ENCODE measurements around the gene HIVEP3.

The HIVEP3 gene

DNA sequence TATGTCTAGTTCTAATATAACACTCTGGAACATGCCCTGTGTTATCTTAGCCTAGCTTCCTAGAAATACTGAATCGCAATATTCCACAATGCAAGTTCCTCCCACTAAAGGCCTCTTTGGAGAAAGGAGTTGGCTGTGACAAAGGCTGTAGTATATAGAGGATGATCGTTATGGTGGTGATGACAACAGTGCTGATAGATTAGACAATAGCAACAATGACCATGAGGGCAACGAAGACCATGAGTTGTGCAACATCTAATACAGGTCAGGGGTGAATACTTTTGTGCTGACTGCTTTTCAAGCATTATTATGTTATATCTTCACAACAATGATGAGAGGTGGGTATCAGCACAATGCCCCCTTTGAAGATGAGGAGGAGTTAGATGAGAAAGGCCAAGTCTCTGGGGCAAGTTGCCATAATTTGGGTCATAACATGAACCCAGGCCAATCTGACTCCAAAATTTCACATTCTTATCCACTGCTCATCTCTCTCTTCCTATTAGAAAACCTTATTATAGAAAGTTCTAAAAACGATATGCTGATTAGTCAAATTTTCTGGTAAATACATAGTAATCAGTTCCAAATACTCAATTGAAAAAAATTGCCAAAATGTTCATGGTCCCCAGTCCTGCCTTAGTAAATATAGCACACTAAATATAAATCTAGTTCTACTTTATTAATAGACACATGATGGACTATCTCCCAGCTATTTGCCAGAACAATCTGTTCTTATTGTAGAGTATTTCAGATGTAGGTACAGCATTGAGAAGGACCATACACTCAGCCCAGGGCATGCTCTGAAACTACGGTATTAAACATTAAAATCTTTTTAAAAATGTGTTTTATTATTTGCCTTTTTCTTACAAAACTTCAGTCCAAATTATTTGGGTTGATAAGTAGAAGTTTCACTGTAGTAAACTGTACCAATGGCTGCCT lies 37.5 kb downstream of the HIVEP3 start:
- no peak overlapping the region for H3K27ac ChIP-seq (ENCODE audit: extremely low read depth, low read depth, low read length)
- no peaks in the 10 kb centered on the region for H3K4me1 ChIP-seq (ENCODE audit: control insufficient read depth, insufficient read depth, low read length)
- ChIA-PET CTCF (no interaction called here), POLR2A (no interaction called here)
- no peaks in the 10 kb centered on the region for H3K36me3 ChIP-seq (ENCODE audit: control insufficient read depth in 2 of 2, insufficient read depth in 1 of 2, low read length in 2 of 2)
- H3K4me3 ChIP-seq (ENCODE audit: low read depth, low read length) = no peak overlapping the region
- no peak for TF ChIP-seq ZNF549 (tag by site-specific recombination; IDR thresholded peaks at IDR 0.05)
- no peak for TF ChIP-seq ZNF558 (tag by site-specific recombination; IDR thresholded peaks at IDR 0.05)
- no peak for TF ChIP-seq ZNF629 (tag by site-specific recombination; IDR thresholded peaks at IDR 0.05)
- no peak for TF ChIP-seq ZNF214 (tag by site-specific recombination; IDR thresholded peaks at IDR 0.05; ENCODE audit: borderline replicate concordance)
- no peak for TF ChIP-seq ZNF133 (tag by site-specific recombination; IDR thresholded peaks at IDR 0.05)
- no peak for TF ChIP-seq ZNF677 (tag by site-specific recombination; IDR thresholded peaks at IDR 0.05)
- TF ChIP-seq ZNF623 (tag by site-specific recombination; IDR thresholded peaks at IDR 0.05) = no peak
- TF ChIP-seq, protein P1, sequence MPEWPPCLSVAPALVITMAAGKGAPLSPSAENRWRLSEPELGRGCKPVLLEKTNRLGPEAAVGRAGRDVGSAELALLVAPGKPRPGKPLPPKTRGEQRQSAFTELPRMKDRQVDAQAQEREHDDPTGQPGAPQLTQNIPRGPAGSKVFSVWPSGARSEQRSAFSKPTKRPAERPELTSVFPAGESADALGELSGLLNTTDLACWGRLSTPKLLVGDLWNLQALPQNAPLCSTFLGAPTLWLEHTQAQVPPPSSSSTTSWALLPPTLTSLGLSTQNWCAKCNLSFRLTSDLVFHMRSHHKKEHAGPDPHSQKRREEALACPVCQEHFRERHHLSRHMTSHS (tag by site-specific recombination; IDR thresholded peaks at IDR 0.05) = no peak
- no peak for TF ChIP-seq ZBTB48 (tag by site-specific recombination; IDR thresholded peaks at IDR 0.05)
- TF ChIP-seq ZNF132 (tag by site-specific recombination; IDR thresholded peaks at IDR 0.05; ENCODE audit: borderline replicate concordance) = no peak
- TF ChIP-seq, protein P2, sequence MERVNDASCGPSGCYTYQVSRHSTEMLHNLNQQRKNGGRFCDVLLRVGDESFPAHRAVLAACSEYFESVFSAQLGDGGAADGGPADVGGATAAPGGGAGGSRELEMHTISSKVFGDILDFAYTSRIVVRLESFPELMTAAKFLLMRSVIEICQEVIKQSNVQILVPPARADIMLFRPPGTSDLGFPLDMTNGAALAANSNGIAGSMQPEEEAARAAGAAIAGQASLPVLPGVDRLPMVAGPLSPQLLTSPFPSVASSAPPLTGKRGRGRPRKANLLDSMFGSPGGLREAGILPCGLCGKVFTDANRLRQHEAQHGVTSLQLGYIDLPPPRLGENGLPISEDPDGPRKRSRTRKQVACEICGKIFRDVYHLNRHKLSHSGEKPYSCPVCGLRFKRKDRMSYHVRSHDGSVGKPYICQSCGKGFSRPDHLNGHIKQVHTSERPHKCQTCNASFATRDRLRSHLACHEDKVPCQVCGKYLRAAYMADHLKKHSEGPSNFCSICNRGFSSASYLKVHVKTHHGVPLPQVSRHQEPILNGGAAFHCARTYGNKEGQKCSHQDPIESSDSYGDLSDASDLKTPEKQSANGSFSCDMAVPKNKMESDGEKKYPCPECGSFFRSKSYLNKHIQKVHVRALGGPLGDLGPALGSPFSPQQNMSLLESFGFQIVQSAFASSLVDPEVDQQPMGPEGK (tag by site-specific recombination; IDR thresholded peaks at IDR 0.05) = no peak
- TF ChIP-seq, protein P3, sequence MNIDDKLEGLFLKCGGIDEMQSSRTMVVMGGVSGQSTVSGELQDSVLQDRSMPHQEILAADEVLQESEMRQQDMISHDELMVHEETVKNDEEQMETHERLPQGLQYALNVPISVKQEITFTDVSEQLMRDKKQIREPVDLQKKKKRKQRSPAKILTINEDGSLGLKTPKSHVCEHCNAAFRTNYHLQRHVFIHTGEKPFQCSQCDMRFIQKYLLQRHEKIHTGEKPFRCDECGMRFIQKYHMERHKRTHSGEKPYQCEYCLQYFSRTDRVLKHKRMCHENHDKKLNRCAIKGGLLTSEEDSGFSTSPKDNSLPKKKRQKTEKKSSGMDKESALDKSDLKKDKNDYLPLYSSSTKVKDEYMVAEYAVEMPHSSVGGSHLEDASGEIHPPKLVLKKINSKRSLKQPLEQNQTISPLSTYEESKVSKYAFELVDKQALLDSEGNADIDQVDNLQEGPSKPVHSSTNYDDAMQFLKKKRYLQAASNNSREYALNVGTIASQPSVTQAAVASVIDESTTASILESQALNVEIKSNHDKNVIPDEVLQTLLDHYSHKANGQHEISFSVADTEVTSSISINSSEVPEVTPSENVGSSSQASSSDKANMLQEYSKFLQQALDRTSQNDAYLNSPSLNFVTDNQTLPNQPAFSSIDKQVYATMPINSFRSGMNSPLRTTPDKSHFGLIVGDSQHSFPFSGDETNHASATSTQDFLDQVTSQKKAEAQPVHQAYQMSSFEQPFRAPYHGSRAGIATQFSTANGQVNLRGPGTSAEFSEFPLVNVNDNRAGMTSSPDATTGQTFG (tag by site-specific recombination; IDR thresholded peaks at IDR 0.05; ENCODE audit: borderline replicate concordance) = no peak
- H3K9me3 ChIP-seq (ENCODE audit: control insufficient read depth, insufficient read depth, low read depth, low read length) = no peaks in the 10 kb centered on the region

DNA sequence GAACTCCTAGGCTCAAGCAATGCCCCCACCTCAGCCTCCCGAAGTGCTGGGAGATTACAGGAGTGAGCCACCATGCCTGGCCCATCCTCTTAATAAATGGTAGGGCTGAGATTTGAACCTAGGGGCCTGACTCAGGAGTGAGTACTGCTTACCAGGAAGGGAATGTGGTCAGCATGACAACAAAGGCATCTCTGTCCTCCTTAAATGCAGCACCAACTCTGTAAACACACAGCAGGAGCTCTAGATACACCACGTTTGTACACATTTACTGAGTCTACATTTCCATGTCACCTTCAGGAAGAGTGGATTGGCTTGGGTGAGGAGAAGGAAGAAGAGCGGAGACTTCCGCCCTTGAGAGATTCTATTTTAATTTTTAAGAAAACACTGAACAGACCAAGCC lies 38.5 kb downstream of the HIVEP3 start:
- CTCF ChIA-PET = no interaction called here
- H3K4me3 ChIP-seq (ENCODE audit: low read depth, low read length) = no peak overlapping the region
- no peaks in the 10 kb centered on the region for H3K9me3 ChIP-seq (ENCODE audit: control insufficient read depth, insufficient read depth, low read depth, low read length)
- H3K4me1 ChIP-seq (ENCODE audit: control insufficient read depth, insufficient read depth, low read length) = no peaks in the 10 kb centered on the region
- TF ChIP-seq PBX3 (CRISPR knock-in tag; IDR thresholded peaks at IDR 0.05) (no peak), ZBTB17 (tag by site-specific recombination; IDR thresholded peaks at IDR 0.05) (no peak), ZNF10 (tag by site-specific recombination; IDR thresholded peaks at IDR 0.05) (no peak), ZNF239 (tag by site-specific recombination; IDR thresholded peaks at IDR 0.05) (no peak), ZNF600 (tag by site-specific recombination; IDR thresholded peaks at IDR 0.05) (no peak), SETDB1 (IDR thresholded peaks at IDR 0.05; ENCODE audit: insufficient read length, low read length) (no peak), ZNF777 (tag by site-specific recombination; IDR thresholded peaks at IDR 0.05; ENCODE audit: borderline replicate concordance) (no peak), ZNF132 (tag by site-specific recombination; IDR thresholded peaks at IDR 0.05; ENCODE audit: borderline replicate concordance) (no peak)
- TF ChIP-seq, protein P4, sequence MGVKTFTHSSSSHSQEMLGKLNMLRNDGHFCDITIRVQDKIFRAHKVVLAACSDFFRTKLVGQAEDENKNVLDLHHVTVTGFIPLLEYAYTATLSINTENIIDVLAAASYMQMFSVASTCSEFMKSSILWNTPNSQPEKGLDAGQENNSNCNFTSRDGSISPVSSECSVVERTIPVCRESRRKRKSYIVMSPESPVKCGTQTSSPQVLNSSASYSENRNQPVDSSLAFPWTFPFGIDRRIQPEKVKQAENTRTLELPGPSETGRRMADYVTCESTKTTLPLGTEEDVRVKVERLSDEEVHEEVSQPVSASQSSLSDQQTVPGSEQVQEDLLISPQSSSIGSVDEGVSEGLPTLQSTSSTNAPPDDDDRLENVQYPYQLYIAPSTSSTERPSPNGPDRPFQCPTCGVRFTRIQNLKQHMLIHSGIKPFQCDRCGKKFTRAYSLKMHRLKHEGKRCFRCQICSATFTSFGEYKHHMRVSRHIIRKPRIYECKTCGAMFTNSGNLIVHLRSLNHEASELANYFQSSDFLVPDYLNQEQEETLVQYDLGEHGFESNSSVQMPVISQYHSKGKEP (tag by site-specific recombination; IDR thresholded peaks at IDR 0.05) = no peak
- POLR2A ChIA-PET = no interaction called here
- H3K36me3 ChIP-seq (ENCODE audit: control insufficient read depth in 2 of 2, insufficient read depth in 1 of 2, low read length in 2 of 2) = no peaks in the 10 kb centered on the region
- H3K27ac ChIP-seq (ENCODE audit: extremely low read depth, low read depth, low read length) = no peak overlapping the region

All from HEK293 (cell line).